Measurements from ENCODE around the gene UNC93A.

GRCh38 chr6:167300902-167301777, 10.0 kb downstream of the UNC93A start:
- TF ChIP-seq POLR2A (IDR thresholded peaks at IDR 0.05) (no peak), CTCF (IDR thresholded peaks at IDR 0.05) (no peak)
